HEK293T (cell line): ENCODE results near the gene DSCAM.

Source experiments
- CTCF ChIA-PET: fragments of 350-600 bp; formaldehyde crosslinking; extraction: SDS; loops from one replicate; lab custom pipeline; 2021; ENCODE audit warnings: antibody characterized with exemption, inconsistent platforms; lab: Yijun Ruan, JAX
- POLR2A ChIA-PET: fragments of 350-600 bp; formaldehyde crosslinking; extraction: SDS; loops from one replicate; lab custom pipeline; 2020; ENCODE audit warnings: antibody characterized with exemption, inconsistent platforms; lab: Yijun Ruan, JAX
- DNase-seq: peaks from one replicate; pipeline ENCODE4 v3.0.0; 2012; ENCODE audit warnings: mixed read lengths; ENCODE audit errors: extremely low spot score
- ARNT ChIP-seq: fragments of 450-650 bp; IDR thresholded peaks from 2 replicates; pipeline ENCODE4 v1.6.1; 2017; ENCODE audit warnings: mild to moderate bottlenecking
- BHLHE40 ChIP-seq: fragments of 450-650 bp; IDR thresholded peaks from 2 replicates; pipeline ENCODE4 v1.6.1; 2016; ENCODE audit warnings: mild to moderate bottlenecking, moderate library complexity, borderline replicate concordance
- CTBP1 ChIP-seq: fragments of 450-650 bp; IDR thresholded peaks from 2 replicates; pipeline ENCODE4 v1.6.1; 2016; ENCODE audit warnings: borderline replicate concordance
- ELF4 ChIP-seq: fragments of 450-650 bp; IDR thresholded peaks from 2 replicates; pipeline ENCODE4 v1.6.1; 2017; ENCODE audit warnings: antibody characterized with exemption
- FOXA1 ChIP-seq: fragments of 450-650 bp; IDR thresholded peaks from 2 replicates; pipeline ENCODE4 v1.6.1; 2016; ENCODE audit warnings: mild to moderate bottlenecking
- FOXK2 ChIP-seq: fragments of 450-650 bp; IDR thresholded peaks from 2 replicates; pipeline ENCODE4 v1.6.1; 2016; ENCODE audit warnings: mild to moderate bottlenecking
- FOXM1 ChIP-seq: fragments of 450-650 bp; IDR thresholded peaks from 2 replicates; pipeline ENCODE4 v1.6.1; 2017; ENCODE audit warnings: mild to moderate bottlenecking, borderline replicate concordance
- HDGF ChIP-seq: fragments of 450-650 bp; IDR thresholded peaks from 2 replicates; pipeline ENCODE4 v1.6.1; 2017; ENCODE audit warnings: antibody characterized with exemption, borderline replicate concordance
- L3MBTL2 ChIP-seq: fragments of 450-650 bp; conservative IDR thresholded peaks from 2 replicates; pipeline ENCODE4 v1.6.1; 2016; ENCODE audit warnings: mild to moderate bottlenecking
- LEF1 ChIP-seq: fragments of 450-650 bp; IDR thresholded peaks from 2 replicates; pipeline ENCODE4 v1.6.1; 2017; ENCODE audit warnings: mild to moderate bottlenecking, borderline replicate concordance
- NFRKB ChIP-seq: fragments of 450-650 bp; IDR thresholded peaks from 2 replicates; pipeline ENCODE4 v1.6.1; 2016; ENCODE audit warnings: mild to moderate bottlenecking, moderate library complexity
- SP1 ChIP-seq: fragments of 450-650 bp; IDR thresholded peaks from 2 replicates; pipeline ENCODE4 v1.6.1; 2017
- SUZ12 ChIP-seq: fragments of 450-650 bp; IDR thresholded peaks from 2 replicates; pipeline ENCODE4 v1.6.1; 2016; ENCODE audit warnings: mild to moderate bottlenecking
- TARDBP ChIP-seq: fragments of 450-650 bp; IDR thresholded peaks from 2 replicates; pipeline ENCODE4 v1.6.1; 2016
- ZNF384 ChIP-seq: fragments of 450-650 bp; IDR thresholded peaks from 2 replicates; pipeline ENCODE4 v1.6.1; 2016
- TF ChIP-seq, protein P1 (sequence below): fragments of 450-650 bp; IDR thresholded peaks from 2 replicates; pipeline ENCODE4 v1.6.1; 2016

Gene DSCAM

DNA sequence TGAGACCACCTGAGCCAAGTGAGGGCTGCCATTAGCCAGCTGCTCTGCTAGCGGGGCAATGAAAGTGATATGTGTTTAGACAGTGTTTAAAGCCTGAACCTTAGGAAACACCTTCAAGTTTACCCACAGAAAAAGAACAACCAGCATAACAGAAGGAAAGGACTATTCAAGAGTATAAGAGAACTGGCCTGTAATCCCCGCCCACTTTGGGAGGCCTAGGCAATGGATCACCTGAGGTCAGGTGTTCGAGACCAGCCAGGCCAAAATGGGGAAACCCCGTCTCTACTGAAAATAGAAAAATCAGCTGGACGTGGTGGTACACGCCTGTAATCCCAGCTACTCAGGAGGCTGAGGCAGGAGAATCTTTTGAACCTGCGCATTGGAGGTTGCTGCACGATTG is 830.3 kb downstream of the DSCAM start:
- POLR2A ChIA-PET: no interaction called here
- no peak for TF ChIP-seq FOXA1
- no peak for TF ChIP-seq ELF4
- TF ChIP-seq FOXK2: no peak
- no peak for TF ChIP-seq LEF1
- no peak for TF ChIP-seq SP1
- TF ChIP-seq ARNT: no peak
- TF ChIP-seq BHLHE40: no peak
- TF ChIP-seq HDGF: no peak
- TF ChIP-seq, protein P1, sequence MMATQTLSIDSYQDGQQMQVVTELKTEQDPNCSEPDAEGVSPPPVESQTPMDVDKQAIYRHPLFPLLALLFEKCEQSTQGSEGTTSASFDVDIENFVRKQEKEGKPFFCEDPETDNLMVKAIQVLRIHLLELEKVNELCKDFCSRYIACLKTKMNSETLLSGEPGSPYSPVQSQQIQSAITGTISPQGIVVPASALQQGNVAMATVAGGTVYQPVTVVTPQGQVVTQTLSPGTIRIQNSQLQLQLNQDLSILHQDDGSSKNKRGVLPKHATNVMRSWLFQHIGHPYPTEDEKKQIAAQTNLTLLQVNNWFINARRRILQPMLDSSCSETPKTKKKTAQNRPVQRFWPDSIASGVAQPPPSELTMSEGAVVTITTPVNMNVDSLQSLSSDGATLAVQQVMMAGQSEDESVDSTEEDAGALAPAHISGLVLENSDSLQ: no peak
- no peak for TF ChIP-seq NFRKB
- no peak for TF ChIP-seq CTBP1
- CTCF ChIA-PET: no interaction called here
- DNase-seq: no peak

DNA sequence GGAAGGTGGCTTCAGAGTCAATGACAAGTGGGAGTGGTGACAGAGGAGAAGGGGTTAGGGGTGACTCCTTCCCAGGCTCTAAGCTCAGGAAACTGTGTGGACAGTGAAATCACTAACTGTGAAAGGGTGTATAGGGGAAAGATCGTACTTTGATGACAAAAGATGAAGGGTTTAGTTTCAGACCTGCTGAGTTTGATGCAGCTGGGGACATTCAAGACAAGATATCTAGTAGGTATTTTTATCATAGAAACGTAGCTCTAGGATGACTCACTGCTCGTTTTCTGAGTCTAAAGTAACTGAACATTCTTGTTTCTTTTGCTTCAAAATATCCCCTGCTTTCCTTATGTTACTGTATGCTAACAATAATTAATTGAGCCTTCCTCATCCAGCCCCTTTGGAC is 830.7 kb downstream of the DSCAM start:
- POLR2A ChIA-PET: no interaction called here
- no peak for DNase-seq
- no peak for TF ChIP-seq CTBP1
- TF ChIP-seq FOXK2: no peak
- no peak for TF ChIP-seq ZNF384
- no peak for TF ChIP-seq NFRKB
- no peak for TF ChIP-seq HDGF
- TF ChIP-seq FOXM1: no peak
- CTCF ChIA-PET: no interaction called here

DNA sequence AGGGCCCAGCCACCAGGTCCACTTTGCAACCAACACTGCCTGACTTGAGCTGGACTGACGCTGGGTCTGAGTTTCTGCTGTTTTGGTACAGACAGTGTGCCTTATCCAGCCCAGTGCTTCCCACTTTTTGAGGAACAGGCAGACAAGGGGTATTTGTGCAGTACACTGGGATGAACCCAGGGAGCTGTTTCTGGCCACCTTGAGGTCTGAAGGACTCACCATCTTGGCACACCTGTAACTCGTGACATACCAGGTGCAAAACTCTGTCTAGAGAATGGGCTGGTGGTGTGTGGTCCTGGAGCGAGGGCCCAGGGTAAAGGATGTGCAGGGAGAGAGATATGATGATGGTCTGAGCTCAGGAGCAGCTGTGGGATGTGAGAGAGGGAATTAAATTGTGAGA is 831.1 kb downstream of the DSCAM start:
- ChIA-PET POLR2A (no interaction called here), CTCF (no interaction called here)
- no peak for DNase-seq
- no peak for TF ChIP-seq HDGF

DNA sequence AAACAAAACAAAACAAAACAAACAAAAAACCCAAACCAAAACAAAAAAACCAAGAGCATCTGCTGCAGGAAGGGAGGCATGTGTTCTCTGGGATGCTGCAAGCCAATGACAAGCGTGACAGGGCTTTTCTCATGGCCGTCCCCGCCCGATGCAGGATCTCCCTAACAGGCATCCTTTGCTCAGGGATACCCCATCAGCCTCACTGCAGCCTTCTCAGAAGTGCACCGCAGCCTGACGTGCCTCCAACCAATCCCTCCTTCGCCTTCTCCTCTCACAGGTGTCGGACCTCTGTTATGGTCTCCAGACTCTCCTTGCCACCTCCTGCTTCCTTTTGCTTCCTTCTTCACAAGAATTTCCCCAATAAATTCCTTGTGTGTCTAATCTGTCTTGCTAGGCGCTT is 832.6 kb downstream of the DSCAM start:
- CTCF ChIA-PET: no interaction called here
- no peak for DNase-seq
- POLR2A ChIA-PET: no interaction called here
- TF ChIP-seq HDGF: no peak

DNA sequence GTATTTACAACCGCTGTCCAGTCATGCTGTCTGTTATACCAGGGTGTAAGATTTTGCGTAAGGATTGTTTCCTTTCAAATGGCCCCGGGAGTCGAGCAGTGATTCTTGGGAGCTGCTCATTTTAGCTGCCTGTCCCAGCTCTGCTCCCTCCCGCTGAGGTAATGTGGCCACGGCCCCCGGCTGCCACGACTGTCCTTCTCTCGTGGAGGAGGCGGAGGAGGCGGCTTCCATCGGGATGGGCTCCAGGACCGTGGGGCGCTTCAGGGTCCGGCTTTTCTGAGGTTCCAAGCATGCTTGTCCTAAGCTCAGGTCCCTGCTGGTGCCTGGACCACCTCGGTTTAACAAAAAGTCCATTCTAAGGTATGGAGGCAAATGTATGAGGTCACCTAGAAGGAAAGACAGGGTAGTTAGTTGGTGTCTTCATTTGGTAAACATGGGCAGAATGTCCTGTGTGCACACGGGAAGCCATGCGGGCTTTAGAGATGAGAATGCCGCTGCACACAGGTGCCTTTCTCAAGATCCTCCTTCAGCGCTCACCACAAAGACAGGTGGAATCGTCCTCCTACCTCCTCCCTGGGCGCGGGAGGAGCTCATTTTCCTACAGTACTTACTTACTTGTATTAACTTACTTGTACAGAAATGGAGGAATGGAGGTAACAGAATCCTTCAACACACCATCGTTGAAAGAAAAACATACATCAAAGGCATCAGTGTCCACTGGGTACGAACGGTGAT is 833.8 kb downstream of the DSCAM start:
- no peak for TF ChIP-seq TARDBP
- POLR2A ChIA-PET: no interaction called here
- CTCF ChIA-PET: no interaction called here
- DNase-seq: no peak

DNA sequence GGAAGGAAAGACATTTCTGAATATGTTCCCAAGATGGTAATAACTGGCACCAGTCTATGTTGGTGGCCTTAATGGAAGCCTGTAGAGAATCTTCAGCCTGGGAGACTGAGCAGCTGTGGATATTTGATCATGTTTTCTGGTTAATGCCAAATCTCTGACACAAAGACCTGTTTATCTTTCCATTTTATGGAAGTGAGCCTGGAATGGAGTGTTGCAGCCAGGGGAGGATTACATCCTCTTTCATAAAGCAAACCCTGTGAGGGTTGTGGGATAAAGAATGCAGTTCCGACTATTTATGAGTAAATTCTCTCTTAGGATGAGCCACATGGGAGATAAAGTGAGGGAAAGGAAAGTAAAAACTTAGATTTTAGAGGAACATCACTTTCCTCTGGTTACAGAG is 835.6 kb downstream of the DSCAM start:
- POLR2A ChIA-PET: no interaction called here
- CTCF ChIA-PET: no interaction called here
- no peak for TF ChIP-seq BHLHE40
- TF ChIP-seq, protein P1: no peak
- no peak for TF ChIP-seq SP1
- no peak for TF ChIP-seq ELF4
- no peak for TF ChIP-seq FOXA1
- TF ChIP-seq ZNF384: no peak
- TF ChIP-seq FOXM1: no peak
- no peak for TF ChIP-seq SUZ12
- TF ChIP-seq L3MBTL2: no peak
- no peak for TF ChIP-seq ARNT
- TF ChIP-seq CTBP1: no peak
- no peak for TF ChIP-seq HDGF
- TF ChIP-seq FOXK2: no peak
- no peak for TF ChIP-seq TARDBP
- TF ChIP-seq NFRKB: no peak
- DNase-seq: no peak

DNA sequence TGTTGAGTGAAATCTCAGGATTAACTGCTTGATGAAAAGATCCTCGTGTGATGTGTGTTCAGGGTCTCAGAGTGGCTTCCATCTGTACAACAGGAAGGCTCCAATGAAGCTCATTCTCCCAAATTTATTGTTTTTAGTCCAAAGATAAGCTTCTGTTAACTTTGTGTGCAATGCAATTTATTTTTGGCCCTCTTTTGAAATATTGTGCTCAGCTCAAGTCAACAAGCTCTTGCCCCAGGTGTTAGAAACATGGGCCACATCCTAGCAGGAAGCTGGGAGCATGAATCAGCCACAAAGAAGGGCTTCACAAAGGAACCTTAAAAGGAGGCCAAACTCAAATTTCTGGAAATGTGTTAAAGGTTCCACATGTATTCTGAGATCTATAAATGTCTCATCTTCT is 844.0 kb downstream of the DSCAM start:
- CTCF ChIA-PET: interaction anchor here (0.8 kb wide), 1 partner anchor 1403 kb away, joined by 3 read pairs; no protein-coding TSS in a partner anchor
- POLR2A ChIA-PET: no interaction called here
- TF ChIP-seq TARDBP: no peak
- TF ChIP-seq FOXM1: no peak
- TF ChIP-seq NFRKB: no peak
- no peak for TF ChIP-seq HDGF
- TF ChIP-seq SUZ12: no peak
- no peak for TF ChIP-seq CTBP1
- TF ChIP-seq ARNT: no peak
- TF ChIP-seq FOXK2: no peak
- TF ChIP-seq, protein P1: no peak
- no peak for DNase-seq
